Measurements from ENCODE around the gene DOK3. TPM values are rescaled to one million over a fixed set of nuclear protein-coding genes. Genes with fewer than 3 reads are reported as not detected.
"Not testable (repeated sequence)": the region's sequence is repeated elsewhere in the genome, so short reads cannot be mapped to it uniquely, and the experiment has no call there.

The DOK3 gene
- polyA plus RNA-seq, 1 experiment = 0.50 TPM

DNA sequence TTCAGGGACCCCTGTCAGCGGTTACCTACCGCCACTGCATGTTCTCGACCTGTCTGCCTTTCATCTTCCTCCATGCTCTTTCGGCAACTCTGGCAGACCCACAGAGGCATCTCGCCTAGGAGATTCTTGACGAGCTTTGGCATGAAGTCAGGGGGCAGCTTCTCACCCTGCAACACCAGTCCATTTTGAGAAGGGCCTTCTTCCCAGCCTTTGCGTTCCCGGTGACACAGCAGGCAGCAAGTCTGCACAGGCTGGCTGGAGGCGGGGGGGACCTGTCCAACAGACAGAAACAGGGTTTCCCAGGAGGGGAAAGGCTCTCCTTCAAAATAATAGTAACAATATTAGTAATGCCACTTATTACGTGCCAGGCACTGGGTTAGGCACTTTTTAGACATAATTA lies 29.2 kb upstream of the DOK3 start:
- CTCF ChIA-PET = interaction anchor here (1.8 kb wide), 1 partner anchor 22 kb away, joined by 6 read pairs; no protein-coding TSS in a partner anchor
- no peak for DNase-seq (ENCODE audit: low read depth, low spot score)
- Histone ChIP-seq H3K4me3 (ENCODE audit: low read depth, low read length) (no peak overlapping the region), H3K9me3 (ENCODE audit: control insufficient read depth, insufficient read depth, low read length) (no peaks in the 10 kb centered on the region), H3K27ac (ENCODE audit: low read depth, low read length) (peak overlapping the region; percentile 94), H3K27me3 (ENCODE audit: control insufficient read depth, insufficient read depth, low read length) (no peaks in the 10 kb centered on the region)
- TF ChIP-seq, protein P1, sequence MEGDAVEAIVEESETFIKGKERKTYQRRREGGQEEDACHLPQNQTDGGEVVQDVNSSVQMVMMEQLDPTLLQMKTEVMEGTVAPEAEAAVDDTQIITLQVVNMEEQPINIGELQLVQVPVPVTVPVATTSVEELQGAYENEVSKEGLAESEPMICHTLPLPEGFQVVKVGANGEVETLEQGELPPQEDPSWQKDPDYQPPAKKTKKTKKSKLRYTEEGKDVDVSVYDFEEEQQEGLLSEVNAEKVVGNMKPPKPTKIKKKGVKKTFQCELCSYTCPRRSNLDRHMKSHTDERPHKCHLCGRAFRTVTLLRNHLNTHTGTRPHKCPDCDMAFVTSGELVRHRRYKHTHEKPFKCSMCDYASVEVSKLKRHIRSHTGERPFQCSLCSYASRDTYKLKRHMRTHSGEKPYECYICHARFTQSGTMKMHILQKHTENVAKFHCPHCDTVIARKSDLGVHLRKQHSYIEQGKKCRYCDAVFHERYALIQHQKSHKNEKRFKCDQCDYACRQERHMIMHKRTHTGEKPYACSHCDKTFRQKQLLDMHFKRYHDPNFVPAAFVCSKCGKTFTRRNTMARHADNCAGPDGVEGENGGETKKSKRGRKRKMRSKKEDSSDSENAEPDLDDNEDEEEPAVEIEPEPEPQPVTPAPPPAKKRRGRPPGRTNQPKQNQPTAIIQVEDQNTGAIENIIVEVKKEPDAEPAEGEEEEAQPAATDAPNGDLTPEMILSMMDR (IDR thresholded peaks at IDR 0.05; ENCODE audit: low read depth, low read length) = no peak
- POLR2A ChIA-PET = interaction anchor here (1.4 to 2.7 kb wide), 4 partner anchors 8 to 41 kb away, joined by 5 to 46 read pairs (median 8); partner anchors contain the start of genes DDX41, FAM193B and PDLIM7

DNA sequence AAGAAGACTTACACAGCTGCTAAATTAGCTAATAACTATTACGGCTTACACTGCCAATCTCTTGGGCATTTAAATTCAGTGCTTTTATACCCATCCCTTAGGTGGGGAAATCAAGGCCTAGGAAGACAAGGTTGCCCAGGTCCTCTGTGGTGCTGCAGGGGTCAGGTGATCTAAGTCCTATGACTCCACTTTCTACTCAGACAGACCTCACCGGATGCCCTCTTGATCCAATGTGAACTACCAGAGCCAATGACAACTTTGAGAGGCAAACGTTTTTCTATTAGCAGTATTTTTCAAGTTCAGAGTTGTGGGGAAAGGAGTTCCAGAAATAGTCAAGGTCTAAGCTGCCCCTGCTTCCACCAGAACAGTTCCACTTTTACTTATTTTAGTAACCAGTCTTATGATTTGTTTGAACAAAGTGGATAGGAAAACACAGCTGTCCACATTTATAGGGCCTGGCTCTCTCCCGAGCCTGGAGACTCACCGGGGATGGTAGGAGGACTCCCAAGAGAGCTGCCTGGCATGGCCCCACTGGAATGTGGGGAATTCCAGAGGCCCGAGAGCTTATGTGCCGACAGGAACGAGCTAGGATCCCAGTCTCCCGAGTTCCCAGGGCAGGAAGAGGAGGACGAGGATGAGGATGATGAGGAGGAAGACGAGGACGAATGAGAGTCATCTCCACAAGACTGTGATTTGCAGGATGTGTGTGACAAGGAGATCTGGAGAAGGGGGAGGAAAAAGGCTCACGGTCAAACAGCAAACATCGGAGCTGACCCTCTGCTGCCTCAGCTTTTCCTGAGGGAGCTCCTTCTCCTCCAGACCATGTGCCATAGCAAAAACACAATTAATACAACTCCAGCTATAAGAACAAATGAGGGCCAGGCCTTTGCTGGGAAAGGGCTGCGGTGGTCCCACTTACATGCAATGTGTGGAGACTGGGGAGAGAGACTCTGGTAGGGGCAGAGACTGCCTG lies 28.0 kb upstream of the DOK3 start:
- ChIA-PET POLR2A (interaction anchor here (0.7 to 2.7 kb wide), 9 partner anchors 9 to 62 kb away, joined by 3 to 46 read pairs (median 5); partner anchors contain the start of genes B4GALT7, DDX41, FAM193B and TMED9), CTCF (interaction anchor here (0.7 to 3.3 kb wide), 4 partner anchors 9 to 55 kb away, joined by 4 to 15 read pairs (median 6); no protein-coding TSS in a partner anchor)
- peak overlapping the region; percentile 94 for H3K27ac ChIP-seq (ENCODE audit: low read depth, low read length)
- no peaks in the 10 kb centered on the region for H3K9me3 ChIP-seq (ENCODE audit: control insufficient read depth, insufficient read depth, low read length)
- no peaks in the 10 kb centered on the region for H3K27me3 ChIP-seq (ENCODE audit: control insufficient read depth, insufficient read depth, low read length)
- peak; percentile 76 for DNase-seq (ENCODE audit: low read depth, low spot score)
- H3K4me3 ChIP-seq (ENCODE audit: low read depth, low read length) = no peak overlapping the region
- TF ChIP-seq, protein P1 (IDR thresholded peaks at IDR 0.05; ENCODE audit: low read depth, low read length) = no peak

DNA sequence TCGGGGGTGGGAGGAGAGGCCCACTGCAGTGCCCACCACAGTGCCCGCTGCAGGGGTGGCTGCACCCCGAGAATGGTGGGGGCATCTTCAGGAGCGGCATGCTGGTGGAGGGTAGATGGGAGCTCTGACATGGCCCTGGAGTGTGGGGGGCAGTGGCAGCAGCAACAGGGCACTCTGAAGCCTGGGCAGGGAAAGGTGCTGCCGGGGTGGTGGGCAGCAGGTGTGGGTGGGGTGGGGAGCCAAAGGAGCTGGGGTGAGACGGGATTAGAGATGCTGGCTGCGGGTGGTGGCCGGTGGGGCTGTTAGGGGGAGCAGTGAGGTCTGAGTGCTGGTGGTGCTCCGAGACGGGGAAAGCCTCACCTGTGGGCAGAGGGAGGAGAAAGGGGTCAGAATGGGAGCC lies 26.8 kb upstream of the DOK3 start:
- ChIA-PET CTCF (interaction anchor here (3.3 kb wide), 1 partner anchor 35 kb away, joined by 15 read pairs; no protein-coding TSS in a partner anchor), POLR2A (interaction anchor here (0.6 to 2.7 kb wide), 2 partner anchors 10 to 19 kb away, joined by 5 to 46 read pairs; partner anchors contain the start of gene DDX41)
- no peak for DNase-seq (ENCODE audit: low read depth, low spot score)
- H3K9me3 ChIP-seq (ENCODE audit: control insufficient read depth, insufficient read depth, low read length) = no peaks in the 10 kb centered on the region
- no peaks in the 10 kb centered on the region for H3K27me3 ChIP-seq (ENCODE audit: control insufficient read depth, insufficient read depth, low read length)
- TF ChIP-seq, protein P1 (IDR thresholded peaks at IDR 0.05; ENCODE audit: low read depth, low read length) = no peak
- H3K4me3 ChIP-seq (ENCODE audit: low read depth, low read length) = no peak overlapping the region
- H3K27ac ChIP-seq (ENCODE audit: low read depth, low read length) = peak overlapping the region; percentile 85

DNA sequence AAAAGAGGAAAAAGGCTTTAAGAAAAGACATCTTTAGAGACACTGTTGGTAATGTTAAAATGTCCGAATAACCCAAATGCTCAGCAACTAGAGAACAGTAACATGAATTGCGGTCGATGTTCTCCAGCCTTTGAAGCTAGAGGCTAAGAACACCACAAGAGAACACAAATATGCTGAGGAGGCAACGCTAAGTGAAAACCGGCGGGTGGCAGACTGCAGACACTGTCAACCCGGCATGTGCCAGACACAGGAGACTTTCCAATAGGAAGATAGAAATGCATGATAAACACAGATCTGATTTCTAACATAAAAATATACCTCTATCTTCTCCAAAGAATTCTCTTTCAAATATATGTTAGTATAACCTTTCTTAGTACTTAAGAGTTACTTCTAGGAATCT lies 25.5 kb upstream of the DOK3 start:
- Histone ChIP-seq H3K27me3 (ENCODE audit: control insufficient read depth, insufficient read depth, low read length) (no peaks in the 10 kb centered on the region), H3K9me3 (ENCODE audit: control insufficient read depth, insufficient read depth, low read length) (no peaks in the 10 kb centered on the region), H3K27ac (ENCODE audit: low read depth, low read length) (no peak overlapping the region), H3K4me3 (ENCODE audit: low read depth, low read length) (no peak overlapping the region)
- TF ChIP-seq, protein P1 (IDR thresholded peaks at IDR 0.05; ENCODE audit: low read depth, low read length) = no peak
- POLR2A ChIA-PET = no interaction called here
- DNase-seq (ENCODE audit: low read depth, low spot score) = no peak
- CTCF ChIA-PET = interaction anchor here (1.0 to 3.3 kb wide), 2 partner anchors 11 to 34 kb away, joined by 3 to 15 read pairs; no protein-coding TSS in a partner anchor

DNA sequence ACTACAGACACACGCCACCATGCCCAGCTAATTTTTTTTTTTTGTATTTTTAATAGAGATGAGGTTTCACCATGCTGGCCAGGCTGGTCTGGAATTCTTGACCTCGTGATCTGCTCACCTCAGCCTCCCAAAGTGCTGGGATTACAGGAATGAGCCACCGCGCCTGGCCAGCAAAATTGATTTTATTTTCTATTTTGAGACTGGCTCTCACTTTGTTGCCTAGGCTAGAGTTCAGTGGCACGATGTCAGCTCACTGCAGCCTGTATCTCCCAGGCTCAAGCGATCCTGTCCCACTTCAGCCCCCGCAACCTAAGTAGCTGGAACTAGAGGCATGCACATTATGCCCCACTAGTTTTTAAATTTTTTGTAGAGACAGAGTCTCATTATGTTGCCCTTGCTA lies 24.8 kb upstream of the DOK3 start:
- H3K9me3 ChIP-seq (ENCODE audit: control insufficient read depth, insufficient read depth, low read length); H3K27ac ChIP-seq (ENCODE audit: low read depth, low read length); POLR2A ChIA-PET; DNase-seq (ENCODE audit: low read depth, low spot score); H3K27me3 ChIP-seq (ENCODE audit: control insufficient read depth, insufficient read depth, low read length); H3K4me3 ChIP-seq (ENCODE audit: low read depth, low read length); CTCF ChIA-PET: not testable (repeated sequence)

Measured in AG04450 (cell line).